Urinary bladder (tissue), 4 donors: ENCODE data around the gene RAX2. TPM values are rescaled to one million over a fixed set of nuclear protein-coding genes. Genes with fewer than 3 reads are reported as not detected.

Experiments used
- DNase-seq: peaks from one replicate; pipeline ENCODE4 v3.0.0-alpha.2; 2015; ENCODE audit errors: extremely low spot score
- H3K27ac ChIP-seq: one replicate; pipeline ENCODE4 v1.5.1; 2013; ENCODE audit warnings: low read depth, mild to moderate bottlenecking, moderate library complexity
- H3K36me3 ChIP-seq: one replicate; pipeline ENCODE4 v1.6.1; 2013; ENCODE audit warnings: mild to moderate bottlenecking, moderate library complexity; ENCODE audit not compliant: insufficient read depth
- H3K4me1 ChIP-seq: one replicate; pipeline ENCODE4 v1.6.1; 2013; ENCODE audit warnings: mild to moderate bottlenecking, moderate library complexity; ENCODE audit not compliant: insufficient read depth
- H3K4me3 ChIP-seq: one replicate; pipeline ENCODE4 v1.5.1; 2013; ENCODE audit warnings: low read depth, low read length
- WGBS: extraction: QIAGEN DNeasy Blood & Tissue Kit; methylation state at CpG from one replicate; pipeline ENCODE4 v1.1.7; 2013; 5-methylcytosine and 5-hydroxymethylcytosine counted together
- polyA plus RNA-seq: library from polyadenylated mRNA; stranded (reverse); fragments of 200-250 nt; gene quantifications from one replicate; pipeline ENCODE4 v1.2.3, GENCODE V29; 2013
- total RNA-seq: library from RNA; depleted of rRNA; stranded (reverse); fragments of >200 nt; gene quantifications from one replicate; pipeline ENCODE4 v1.2.3, GENCODE V29; 2014
- donor health status: healthy with polysubstance abuse.
- donor health status: healthy.

Gene RAX2
- total and polyA plus RNA-seq, 2 donors = not detected

DNA sequence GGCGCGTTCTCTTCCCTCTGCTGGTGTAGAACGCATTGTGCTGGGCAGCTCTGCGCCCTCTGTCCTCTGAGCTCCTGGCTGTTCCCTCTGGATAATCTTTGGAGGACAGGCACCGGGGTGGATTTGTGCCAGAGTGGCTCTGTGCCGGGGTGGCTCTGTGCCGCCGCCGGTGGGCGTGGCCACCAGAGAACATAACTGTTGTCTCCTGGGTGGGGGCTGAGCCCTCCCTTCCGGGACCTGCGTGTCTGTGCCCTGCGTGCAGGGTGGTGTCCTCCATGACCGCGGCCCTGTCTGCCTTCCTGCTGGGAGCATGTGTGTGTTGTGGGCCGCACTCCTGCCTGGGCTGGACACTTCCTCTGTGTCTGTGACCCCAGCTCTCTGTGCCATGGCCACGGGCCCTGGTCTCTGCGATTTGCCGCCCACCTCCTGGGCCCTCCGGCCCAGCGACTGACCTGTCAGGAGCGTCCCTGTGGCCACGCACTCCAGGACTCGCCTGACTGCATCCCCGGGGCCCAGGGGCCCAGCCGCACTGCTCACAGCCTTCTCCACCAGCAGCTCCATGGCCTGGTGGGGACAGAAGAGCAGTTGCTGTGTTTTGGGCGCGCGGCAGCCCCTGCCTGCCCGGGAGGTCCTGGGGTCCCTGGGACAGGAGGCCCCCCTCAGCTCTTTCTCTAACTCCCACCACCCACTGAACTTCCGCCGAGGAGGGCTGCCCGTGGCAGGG lies 36.6 kb upstream of the RAX2 start:
- DNase-seq = no peak
- no peaks in the 10 kb centered on the region for H3K4me1 ChIP-seq
- no peak overlapping the region for H3K27ac ChIP-seq
- WGBS = 83% methylated on average over 33 of the region's 33 CpGs
- no peaks in the 10 kb centered on the region for H3K36me3 ChIP-seq
- H3K4me3 ChIP-seq = no peak overlapping the region

DNA sequence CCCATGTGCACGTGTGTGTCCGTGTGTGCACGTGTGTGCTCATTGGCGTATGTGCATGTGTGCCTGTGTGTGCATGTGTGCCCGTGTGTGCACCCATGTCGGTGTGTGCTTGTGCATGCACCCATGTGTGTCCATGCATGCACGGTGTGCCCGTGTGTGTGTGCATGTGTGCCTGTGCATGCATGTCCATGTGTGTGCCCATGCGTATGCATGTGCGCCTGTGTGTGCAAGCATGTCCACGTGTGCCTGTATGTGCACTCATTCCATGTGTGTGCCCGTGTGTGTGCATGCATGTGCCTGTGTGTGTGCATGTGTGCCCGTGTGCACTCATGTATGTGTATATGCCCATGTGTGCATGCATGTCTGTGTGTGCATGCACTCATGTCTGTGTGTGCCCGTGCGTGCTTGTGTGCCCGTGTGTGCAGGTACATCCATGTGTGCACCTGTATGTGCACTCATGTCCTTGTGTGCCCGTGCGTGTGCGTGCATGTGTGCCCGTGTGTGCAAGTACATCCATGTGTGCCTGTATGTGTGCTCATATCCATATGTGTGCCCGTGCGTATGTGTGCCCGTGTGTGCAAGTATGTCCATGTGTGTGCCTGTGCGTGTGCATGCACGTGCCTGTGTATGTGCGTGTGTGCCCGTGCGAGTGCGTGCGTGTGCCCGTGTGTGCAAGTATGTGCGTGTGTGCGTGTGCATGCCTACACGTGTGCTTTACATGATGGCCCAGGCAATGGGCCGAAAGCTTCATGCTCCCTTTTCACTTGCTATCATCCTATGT lies 35.7 kb upstream of the RAX2 start:
- DNase-seq = no peak
- Histone ChIP-seq H3K36me3 (no peaks in the 10 kb centered on the region), H3K27ac (no peak overlapping the region), H3K4me1 (no peaks in the 10 kb centered on the region), H3K4me3 (no peak overlapping the region)
- 97% methylated on average over 35 of the region's 35 CpGs for WGBS

DNA sequence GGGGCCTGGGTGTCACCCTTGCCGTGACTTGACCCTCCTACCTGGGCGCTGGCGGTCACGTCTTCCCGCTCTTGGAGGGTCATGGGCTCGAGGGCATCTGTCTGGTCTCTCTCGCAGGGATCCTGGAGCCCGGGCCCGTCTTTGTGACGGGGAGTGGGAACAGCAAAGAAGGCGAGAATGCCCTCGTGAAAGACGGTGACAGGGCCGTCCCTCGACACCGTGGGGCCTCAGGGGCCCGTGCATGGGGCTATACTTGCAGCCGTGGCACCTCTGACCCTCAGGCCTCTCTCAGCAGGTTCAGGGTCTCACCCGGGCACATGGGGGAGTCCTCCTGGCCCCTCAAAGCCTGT lies 35.1 kb upstream of the RAX2 start:
- no peak for DNase-seq
- Histone ChIP-seq H3K4me1 (no peaks in the 10 kb centered on the region), H3K4me3 (no peak overlapping the region), H3K27ac (no peak overlapping the region), H3K36me3 (no peaks in the 10 kb centered on the region)
- 84% methylated on average over 19 of the region's 19 CpGs for WGBS

DNA sequence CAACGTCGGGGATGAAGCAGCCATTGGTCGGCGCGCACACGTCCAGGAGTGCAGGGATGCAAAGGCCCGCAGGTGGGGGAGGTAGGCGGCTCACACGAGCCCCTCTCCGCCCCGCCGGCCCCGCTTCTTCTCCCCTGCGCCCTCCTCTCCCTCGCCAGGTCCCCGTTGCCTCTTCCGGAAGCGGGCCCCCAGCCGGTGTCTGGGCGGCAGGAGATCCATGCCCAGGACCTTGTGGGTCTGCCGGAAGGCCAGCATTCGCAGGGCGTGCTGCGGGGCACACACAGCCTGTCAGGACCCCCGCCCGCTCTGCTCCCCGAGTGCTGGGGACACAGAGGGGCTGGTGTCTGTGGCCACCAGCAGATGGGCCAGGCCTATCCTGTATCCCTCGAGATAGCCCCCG lies 33.8 kb upstream of the RAX2 start:
- H3K27ac ChIP-seq = no peak overlapping the region
- no peak overlapping the region for H3K4me3 ChIP-seq
- WGBS = 87% methylated on average over 29 of the region's 29 CpGs
- H3K36me3 ChIP-seq = no peaks in the 10 kb centered on the region
- no peaks in the 10 kb centered on the region for H3K4me1 ChIP-seq
- DNase-seq = no peak

DNA sequence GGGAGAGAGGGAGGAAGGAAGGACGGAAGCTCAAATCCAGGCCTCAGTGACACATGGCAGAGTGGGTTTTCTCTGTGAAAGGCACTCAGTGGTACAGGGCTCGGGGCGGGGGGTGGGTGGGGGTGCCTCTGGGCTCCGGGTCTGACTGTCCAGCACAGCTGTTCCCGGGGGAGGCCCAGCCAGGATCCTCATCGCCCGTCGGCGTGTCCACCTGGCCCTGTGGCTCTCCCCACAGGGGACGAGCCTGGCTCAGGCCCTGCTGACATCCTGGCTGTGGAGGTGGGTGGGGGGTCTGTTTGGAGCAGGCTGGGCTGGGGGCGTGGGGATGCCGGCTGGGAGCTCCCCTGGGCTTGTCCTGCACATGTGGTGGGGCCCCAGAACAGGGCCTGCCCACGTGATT lies 32.4 kb upstream of the RAX2 start:
- Histone ChIP-seq H3K4me3 (no peak overlapping the region), H3K4me1 (no peaks in the 10 kb centered on the region), H3K36me3 (no peaks in the 10 kb centered on the region), H3K27ac (no peak overlapping the region)
- 69% methylated on average over 13 of the region's 13 CpGs for WGBS
- no peak for DNase-seq

DNA sequence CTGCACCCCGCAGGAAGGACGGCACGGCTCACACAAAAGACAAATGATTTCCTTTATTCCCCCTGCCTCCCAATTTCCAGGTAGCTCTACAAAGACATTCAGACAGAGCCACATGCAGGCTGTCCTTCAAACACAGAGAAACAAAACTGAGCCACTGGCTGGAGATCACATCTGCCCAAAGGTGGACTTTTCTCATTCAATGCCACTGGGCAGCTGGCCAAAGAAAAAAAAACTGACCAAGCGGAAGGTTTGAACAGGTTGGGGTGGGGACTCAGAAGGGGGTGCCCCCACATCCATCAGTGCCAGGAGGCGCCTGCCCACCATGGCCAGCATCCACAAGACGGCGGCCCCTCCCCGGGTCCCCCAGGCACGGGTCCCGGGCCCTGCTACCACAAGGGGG lies 32.0 kb upstream of the RAX2 start:
- Histone ChIP-seq H3K4me3 (no peak overlapping the region), H3K27ac (no peak overlapping the region), H3K36me3 (no peaks in the 10 kb centered on the region), H3K4me1 (no peaks in the 10 kb centered on the region)
- 79% methylated on average over 10 of the region's 10 CpGs for WGBS
- DNase-seq = no peak

DNA sequence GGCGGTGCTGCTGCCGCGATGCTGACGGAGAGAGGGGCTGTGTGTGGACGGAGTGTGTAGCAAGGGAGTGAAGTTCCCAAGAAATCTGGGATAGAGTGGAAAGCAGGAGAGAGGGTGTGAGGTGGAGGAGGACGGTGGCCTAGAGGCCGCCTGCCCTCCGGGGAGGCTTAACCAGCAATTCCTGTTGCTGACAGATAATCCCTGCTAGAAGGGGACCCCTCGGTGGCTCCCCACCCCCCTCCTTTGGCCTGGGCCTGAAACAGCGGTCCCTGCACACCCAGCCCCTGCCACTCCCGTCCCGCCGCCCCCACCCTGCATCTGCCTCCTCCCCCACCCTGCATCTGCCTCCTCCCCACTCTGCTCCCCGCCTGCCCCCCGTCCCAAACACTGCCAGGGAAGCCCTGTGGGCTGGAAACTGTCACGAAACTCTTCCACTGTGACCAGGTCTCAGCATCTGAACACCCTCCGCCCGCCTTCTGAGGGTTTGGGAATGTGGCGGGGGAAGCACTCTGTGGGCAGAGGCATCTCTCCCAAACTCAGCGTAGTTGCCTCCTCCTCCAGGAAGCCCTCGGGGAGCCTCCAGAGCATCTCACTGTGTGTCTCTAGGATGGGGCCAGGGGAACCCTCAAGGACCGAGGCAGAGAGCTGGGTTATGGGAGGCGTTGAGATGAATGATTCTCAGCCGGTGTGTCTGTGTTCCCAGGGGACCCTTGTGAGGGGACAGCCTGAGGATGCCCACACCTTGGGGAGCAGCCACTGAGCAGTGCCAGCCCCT lies 31.3 kb upstream of the RAX2 start:
- Histone ChIP-seq H3K27ac (no peak overlapping the region), H3K4me3 (no peak overlapping the region), H3K36me3 (no peaks in the 10 kb centered on the region), H3K4me1 (no peaks in the 10 kb centered on the region)
- DNase-seq = no peak
- WGBS = 71% methylated on average over 24 of the region's 24 CpGs

GRCh38 chr19:3801412-3802096 lies 29.5 kb upstream of the RAX2 start:
- 5% methylated on average over 46 of the region's 46 CpGs for WGBS
- no peak for DNase-seq
- no peaks in the 10 kb centered on the region for H3K4me1 ChIP-seq
- no peak overlapping the region for H3K4me3 ChIP-seq
- H3K36me3 ChIP-seq = no peaks in the 10 kb centered on the region
- H3K27ac ChIP-seq = no peak overlapping the region

DNA sequence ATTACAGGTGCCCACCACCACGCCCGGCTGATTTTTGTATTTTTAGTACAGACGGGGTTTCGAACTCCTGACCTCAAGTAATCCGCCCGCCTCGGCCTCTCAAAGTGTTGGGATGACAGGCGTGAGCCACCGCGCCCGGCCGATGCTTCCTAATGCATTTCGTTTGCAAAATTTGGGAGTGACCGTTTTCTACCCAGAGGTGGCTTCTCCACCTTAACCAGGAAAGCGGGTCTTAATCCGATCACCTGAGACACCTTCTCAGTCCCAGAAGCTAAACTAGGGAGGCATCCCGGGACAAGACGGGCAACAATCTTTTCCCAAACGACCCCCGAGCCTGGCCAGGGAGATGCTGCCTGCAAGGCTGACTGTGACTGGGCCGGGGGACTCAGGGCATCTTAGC lies 29.0 kb upstream of the RAX2 start:
- H3K4me1 ChIP-seq = no peaks in the 10 kb centered on the region
- 32% methylated on average over 21 of the region's 21 CpGs for WGBS
- no peak overlapping the region for H3K27ac ChIP-seq
- no peak overlapping the region for H3K4me3 ChIP-seq
- H3K36me3 ChIP-seq = no peaks in the 10 kb centered on the region
- DNase-seq = no peak

- no peak overlapping the region for H3K4me3 ChIP-seq
- H3K27ac ChIP-seq = no peak overlapping the region
- no peaks in the 10 kb centered on the region for H3K36me3 ChIP-seq
- no peaks in the 10 kb centered on the region for H3K4me1 ChIP-seq
- 66% methylated on average over 6 of the region's 6 CpGs for WGBS
- no peak for DNase-seq
Measured at GRCh38 chr19:3798137-3798536, 26.1 kb upstream of the RAX2 start.

DNA sequence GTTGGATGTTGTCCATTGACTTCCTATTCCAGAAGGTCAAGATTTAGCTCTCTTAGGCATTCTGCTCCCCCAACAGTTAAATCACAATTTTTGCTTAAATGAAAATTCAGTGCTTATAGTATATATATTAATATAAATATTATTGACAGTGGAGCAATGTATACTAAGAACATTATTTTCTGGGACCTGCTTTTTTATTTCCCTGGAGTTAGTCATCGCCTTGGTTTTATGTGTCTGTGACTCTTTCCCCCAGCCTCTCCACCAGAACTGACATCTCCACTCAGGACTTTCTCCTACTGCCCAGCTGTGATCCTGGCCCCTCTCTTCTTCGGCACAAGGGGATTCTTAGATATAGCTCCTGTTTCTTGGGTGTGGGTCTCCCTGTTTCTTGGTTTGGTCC lies 24.3 kb upstream of the RAX2 start:
- H3K27ac ChIP-seq = no peak overlapping the region
- no peaks in the 10 kb centered on the region for H3K36me3 ChIP-seq
- H3K4me3 ChIP-seq = no peak overlapping the region
- no peak for DNase-seq
- no peaks in the 10 kb centered on the region for H3K4me1 ChIP-seq
- WGBS = 92% methylated on average over 2 of the region's 2 CpGs

DNA sequence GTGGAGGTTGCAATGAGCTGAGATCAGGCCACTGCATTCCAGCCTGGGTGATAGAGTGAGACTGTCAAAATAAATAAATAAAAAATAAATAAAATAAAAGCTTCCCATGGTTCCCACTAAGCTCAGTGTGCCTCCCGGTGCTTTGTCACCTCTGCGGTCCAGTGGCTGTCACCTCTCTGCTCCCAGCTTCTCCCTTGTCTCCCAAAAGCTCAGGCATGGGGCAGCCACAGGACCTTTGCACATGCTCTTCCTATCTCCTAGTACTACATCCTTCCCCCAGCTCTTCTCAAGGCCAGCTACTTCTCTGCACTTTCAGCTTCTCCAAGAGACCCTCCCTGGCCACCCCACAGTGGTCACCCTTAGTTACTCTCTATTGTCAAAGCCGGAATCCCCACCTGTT lies 21.8 kb upstream of the RAX2 start:
- no peaks in the 10 kb centered on the region for H3K36me3 ChIP-seq
- DNase-seq = no peak
- H3K4me1 ChIP-seq = no peaks in the 10 kb centered on the region
- 94% methylated on average over 3 of the region's 3 CpGs for WGBS
- H3K4me3 ChIP-seq = no peak overlapping the region
- no peak overlapping the region for H3K27ac ChIP-seq

- no peak for DNase-seq
- no peaks in the 10 kb centered on the region for H3K36me3 ChIP-seq
- H3K4me1 ChIP-seq = no peaks in the 10 kb centered on the region
- H3K4me3 ChIP-seq = no peak overlapping the region
- WGBS = 59% methylated on average over 3 of the region's 3 CpGs
- H3K27ac ChIP-seq = no peak overlapping the region
Measured at GRCh38 chr19:3792114-3792513, 20.1 kb upstream of the RAX2 start.
